ENCODE results near the gene FAM124B. TPM values are rescaled to one million over a fixed set of nuclear protein-coding genes. Genes with fewer than 3 reads are reported as not detected.

The FAM124B gene
- total RNA-seq, 1 experiment from 2014 or later = not detected

DNA sequence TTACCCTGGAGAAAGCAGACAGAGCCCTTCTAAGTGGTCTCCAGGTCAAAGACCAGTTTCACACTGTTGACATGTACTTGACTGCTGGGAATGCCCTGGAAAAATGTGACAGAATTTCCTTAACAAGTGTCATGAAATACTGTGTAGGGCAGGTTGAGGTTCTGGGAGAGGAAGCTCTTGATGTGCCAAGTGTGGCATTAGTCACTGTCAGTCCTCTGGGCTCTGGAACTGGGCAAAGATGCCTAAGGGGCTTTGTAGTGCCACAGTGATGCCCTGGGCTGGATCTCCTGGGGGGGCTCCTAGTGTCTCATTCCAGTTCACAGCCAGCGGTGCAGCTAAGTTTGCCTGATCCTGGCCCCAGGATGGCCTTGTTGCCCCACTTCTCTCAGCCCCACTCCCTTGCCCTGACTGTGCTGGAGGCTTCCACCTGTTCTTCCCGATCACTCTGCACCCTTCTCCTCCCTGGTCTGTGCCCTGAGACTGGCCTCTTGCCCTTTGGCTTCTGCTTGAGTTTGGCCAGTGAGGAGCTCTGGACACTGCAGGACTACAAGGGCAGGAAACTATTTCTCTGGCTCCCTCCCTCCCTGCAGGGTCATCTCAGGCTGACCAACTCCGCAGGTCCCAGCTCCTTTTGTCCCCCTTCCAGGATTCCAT is 27.0 kb upstream of the FAM124B start:
- intact Hi-C loops (cut with micrococcal nuclease) = no loop called here
- Histone ChIP-seq H3K4me2 (ENCODE audit: low read length) (no peak overlapping the region), H3K27ac (ENCODE audit: low read length) (no peak overlapping the region), H2AFZ (ENCODE audit: low read length) (no peak overlapping the region), H3F3A (ENCODE audit: low read length, unreplicated experiment) (no peaks in the 10 kb centered on the region), H3K79me2 (ENCODE audit: low read length) (no peaks in the 10 kb centered on the region), H3K36me3 (ENCODE audit: low read depth, low read length) (no peaks in the 10 kb centered on the region), H4K20me1 (ENCODE audit: low read length) (no peaks in the 10 kb centered on the region), H3K4me3 (ENCODE audit: low read length) (no peak overlapping the region), H3K9ac (ENCODE audit: low read length) (no peak overlapping the region), H3K27me3 (ENCODE audit: low read length) (no peaks in the 10 kb centered on the region), H3K9me2 (replicated peaks; ENCODE audit: low read length) (no peaks in the 10 kb centered on the region), H3K4me1 (ENCODE audit: insufficient read depth, low read length) (no peaks in the 10 kb centered on the region), H3K9me3 (ENCODE audit: low read length) (no peaks in the 10 kb centered on the region)
- ChIA-PET POLR2A (ENCODE audit: unreplicated experiment) (no interaction called here), CTCF (no interaction called here)
- DNase-seq (no peak), ATAC-seq (no peak)
- BruUV-seq (replicated peaks) = no TSS peak
- no peak for TF ChIP-seq EZH2 (IDR thresholded peaks at IDR 0.05; ENCODE audit: low read length, unreplicated experiment)
- TF ChIP-seq, protein P1, sequence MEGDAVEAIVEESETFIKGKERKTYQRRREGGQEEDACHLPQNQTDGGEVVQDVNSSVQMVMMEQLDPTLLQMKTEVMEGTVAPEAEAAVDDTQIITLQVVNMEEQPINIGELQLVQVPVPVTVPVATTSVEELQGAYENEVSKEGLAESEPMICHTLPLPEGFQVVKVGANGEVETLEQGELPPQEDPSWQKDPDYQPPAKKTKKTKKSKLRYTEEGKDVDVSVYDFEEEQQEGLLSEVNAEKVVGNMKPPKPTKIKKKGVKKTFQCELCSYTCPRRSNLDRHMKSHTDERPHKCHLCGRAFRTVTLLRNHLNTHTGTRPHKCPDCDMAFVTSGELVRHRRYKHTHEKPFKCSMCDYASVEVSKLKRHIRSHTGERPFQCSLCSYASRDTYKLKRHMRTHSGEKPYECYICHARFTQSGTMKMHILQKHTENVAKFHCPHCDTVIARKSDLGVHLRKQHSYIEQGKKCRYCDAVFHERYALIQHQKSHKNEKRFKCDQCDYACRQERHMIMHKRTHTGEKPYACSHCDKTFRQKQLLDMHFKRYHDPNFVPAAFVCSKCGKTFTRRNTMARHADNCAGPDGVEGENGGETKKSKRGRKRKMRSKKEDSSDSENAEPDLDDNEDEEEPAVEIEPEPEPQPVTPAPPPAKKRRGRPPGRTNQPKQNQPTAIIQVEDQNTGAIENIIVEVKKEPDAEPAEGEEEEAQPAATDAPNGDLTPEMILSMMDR (conservative IDR thresholded peaks at IDR 0.05; ENCODE audit: low read depth, low read length) = no peak

GRCh38 chr2:224427471-224427870 is 25.6 kb upstream of the FAM124B start:
- TF ChIP-seq EZH2 (IDR thresholded peaks at IDR 0.05; ENCODE audit: low read length, unreplicated experiment) = no peak
- TF ChIP-seq EZH2phosphoT487 (IDR thresholded peaks at IDR 0.05; ENCODE audit: borderline replicate concordance, low read length) = no peak
- TF ChIP-seq, protein P1 (conservative IDR thresholded peaks at IDR 0.05; ENCODE audit: low read depth, low read length) = no peak

GRCh38 chr2:224426656-224427055 is 24.7 kb upstream of the FAM124B start:
- H3K4me1 ChIP-seq (ENCODE audit: insufficient read depth, low read length) = no peaks in the 10 kb centered on the region
- no peaks in the 10 kb centered on the region for H4K20me1 ChIP-seq (ENCODE audit: low read length)
- no peaks in the 10 kb centered on the region for H3K9me3 ChIP-seq (ENCODE audit: low read length)
- no peak overlapping the region for H2AFZ ChIP-seq (ENCODE audit: low read length)
- DNase-seq = no peak
- intact Hi-C loops (cut with micrococcal nuclease) = no loop called here
- POLR2A ChIA-PET (ENCODE audit: unreplicated experiment) = no interaction called here
- no peak overlapping the region for H3K4me2 ChIP-seq (ENCODE audit: low read length)
- H3K27me3 ChIP-seq (ENCODE audit: low read length) = no peaks in the 10 kb centered on the region
- no peak overlapping the region for H3K4me3 ChIP-seq (ENCODE audit: low read length)
- H3K27ac ChIP-seq (ENCODE audit: low read length) = no peak overlapping the region
- CTCF ChIA-PET = no interaction called here
- no peaks in the 10 kb centered on the region for H3K36me3 ChIP-seq (ENCODE audit: low read depth, low read length)
- no peaks in the 10 kb centered on the region for H3K9me2 ChIP-seq (replicated peaks; ENCODE audit: low read length)
- no peak for ATAC-seq
- no peaks in the 10 kb centered on the region for H3K79me2 ChIP-seq (ENCODE audit: low read length)
- H3F3A ChIP-seq (ENCODE audit: low read length, unreplicated experiment) = no peaks in the 10 kb centered on the region
- no peak for TF ChIP-seq EZH2 (IDR thresholded peaks at IDR 0.05; ENCODE audit: low read length, unreplicated experiment)
- TF ChIP-seq EZH2phosphoT487 (IDR thresholded peaks at IDR 0.05; ENCODE audit: borderline replicate concordance, low read length) = no peak
- TF ChIP-seq, protein P1 (conservative IDR thresholded peaks at IDR 0.05; ENCODE audit: low read depth, low read length) = no peak
- no peak overlapping the region for H3K9ac ChIP-seq (ENCODE audit: low read length)
- BruUV-seq (replicated peaks) = no TSS peak

More at GRCh38 chr2:224427471-224427870, 25.6 kb upstream of the FAM124B start:
- Histone ChIP-seq H3K4me1 (ENCODE audit: insufficient read depth, low read length) (no peaks in the 10 kb centered on the region), H3K79me2 (ENCODE audit: low read length) (no peaks in the 10 kb centered on the region), H3K9ac (ENCODE audit: low read length) (no peak overlapping the region), H4K20me1 (ENCODE audit: low read length) (no peaks in the 10 kb centered on the region), H3K27ac (ENCODE audit: low read length) (no peak overlapping the region), H3K27me3 (ENCODE audit: low read length) (no peaks in the 10 kb centered on the region), H3K9me2 (replicated peaks; ENCODE audit: low read length) (no peaks in the 10 kb centered on the region), H3K9me3 (ENCODE audit: low read length) (no peaks in the 10 kb centered on the region), H3K4me2 (ENCODE audit: low read length) (no peak overlapping the region), H2AFZ (ENCODE audit: low read length) (no peak overlapping the region), H3F3A (ENCODE audit: low read length, unreplicated experiment) (no peaks in the 10 kb centered on the region), H3K36me3 (ENCODE audit: low read depth, low read length) (no peaks in the 10 kb centered on the region), H3K4me3 (ENCODE audit: low read length) (no peak overlapping the region)
- no TSS peak for BruUV-seq (replicated peaks)
- CTCF ChIA-PET = no interaction called here
- ATAC-seq (no peak), DNase-seq (no peak)
- POLR2A ChIA-PET (ENCODE audit: unreplicated experiment) = no interaction called here
- intact Hi-C loops (cut with micrococcal nuclease) = no loop called here

All from PC-3 (cell line).